Erythroblast (primary cell): ENCODE measurements around the gene FGF14.

Experiments
- GATA1 ChIP-seq: IDR thresholded peaks from 2 replicates; pipeline ENCODE4 v1.6.1; 2011; ENCODE audit warnings: low read depth, mild to moderate bottlenecking, control low read depth, low read length, moderate library complexity
- POLR2A ChIP-seq: IDR thresholded peaks from 2 replicates; pipeline ENCODE4 v1.6.1; 2011; ENCODE audit warnings: mild to moderate bottlenecking, low read length

DNA sequence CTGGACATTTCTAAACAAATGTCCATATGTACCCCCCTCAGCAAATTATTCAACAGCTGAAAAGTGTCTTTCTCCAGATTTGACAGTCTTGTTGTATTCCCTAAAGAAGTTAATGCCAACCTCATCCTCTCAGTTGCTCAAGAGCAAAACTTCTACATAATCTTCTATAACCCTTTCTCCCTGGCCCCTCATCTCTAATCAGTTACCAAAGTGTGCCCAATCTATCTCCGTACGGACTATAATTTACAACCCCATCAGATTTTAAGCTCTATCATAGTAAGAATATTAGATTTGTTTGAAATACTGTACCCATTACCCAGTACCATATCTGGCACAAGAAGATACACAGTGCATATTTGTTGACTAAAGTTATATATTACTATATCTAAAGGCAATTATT lies 101.5 kb downstream of the FGF14 start:
- TF ChIP-seq POLR2A (no peak), GATA1 (no peak)
